ENCODE results near the gene WIPF1.

GRCh38 chr2:174614261-174614660 is 16.7 kb upstream of the WIPF1 start:
- TF ChIP-seq CTCF (IDR thresholded peaks at IDR 0.05): no peak
- no peak for TF ChIP-seq POLR2A (IDR thresholded peaks at IDR 0.05)

Data from body of pancreas (tissue), 4 donors.